ENCODE data around the gene EAF2. TPM values are rescaled to one million over a fixed set of nuclear protein-coding genes. Genes with fewer than 3 reads are reported as not detected.

Gene EAF2
- total RNA-seq: 1 to 10 TPM; 4.8 to 6.9 TPM
- polyA plus RNA-seq (ENCODE audit: insufficient read depth, low read depth, low replicate concordance): 14.5 TPM
- long read RNA-seq, donor 1, partial matches to known transcripts: 0 of 2 reads
- long read RNA-seq, donor 1, other reads (novel, unspliced or antisense): 0 of 2 reads
- long read RNA-seq, donor 2, partial matches to known transcripts: 0 of 2 reads
- long read RNA-seq, donor 2, other reads (novel, unspliced or antisense): 0 of 2 reads

DNA sequence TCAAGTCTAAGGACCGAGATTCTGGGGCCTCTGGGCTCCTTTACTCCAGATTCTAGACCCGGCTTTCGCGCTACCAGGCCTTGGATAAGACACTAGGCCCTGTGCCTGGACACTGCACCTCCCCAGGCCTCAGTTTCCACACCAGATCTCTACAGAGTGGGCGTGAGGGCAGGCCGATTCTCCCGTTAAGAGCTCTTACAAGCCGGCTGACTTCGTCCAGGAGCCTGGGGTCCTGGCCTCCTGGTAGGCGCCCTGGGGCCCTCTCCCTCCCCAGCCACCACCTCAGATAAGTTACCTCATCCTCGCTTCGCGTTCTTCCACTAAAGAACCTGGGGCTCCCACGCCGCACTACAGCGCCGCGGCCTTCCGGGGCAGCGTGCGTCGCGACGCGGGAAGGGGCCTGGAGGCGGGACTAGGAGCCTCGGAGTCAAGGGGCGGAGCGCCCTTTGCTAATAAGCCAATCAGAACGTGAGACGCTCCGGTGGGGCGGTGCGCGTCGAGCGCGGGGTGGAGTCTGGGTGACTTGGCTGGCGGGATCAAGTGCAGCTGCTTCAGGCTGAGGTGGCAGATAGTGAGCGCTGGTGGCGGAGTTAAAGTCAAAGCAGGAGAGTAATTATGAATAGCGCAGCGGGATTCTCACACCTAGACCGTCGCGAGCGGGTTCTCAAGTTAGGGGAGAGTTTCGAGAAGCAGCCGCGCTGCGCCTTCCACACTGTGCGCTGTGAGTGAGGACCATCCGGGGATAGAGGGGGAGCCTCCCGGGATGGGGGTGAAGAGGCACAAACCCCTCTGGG is at the start of gene EAF2, which contains the start of gene IQCB1:
Gene EAF2 (plus strand): TSS at position 539 of the 794 bp plus-strand sequence. CDS start 77 bp downstream, at position 616.
Gene IQCB1 (minus strand): TSS at position 390 of the 794 bp plus-strand sequence. CDS start 6,100 bp downstream, outside the sequence.
- 0 to 1% methylated on average over 7 to 51 of the region's 54 CpGs for WGBS, 2 donors
- intact Hi-C loops (cut with DNase I; ENCODE audit: low total_unique reads): no loop called here

DNA sequence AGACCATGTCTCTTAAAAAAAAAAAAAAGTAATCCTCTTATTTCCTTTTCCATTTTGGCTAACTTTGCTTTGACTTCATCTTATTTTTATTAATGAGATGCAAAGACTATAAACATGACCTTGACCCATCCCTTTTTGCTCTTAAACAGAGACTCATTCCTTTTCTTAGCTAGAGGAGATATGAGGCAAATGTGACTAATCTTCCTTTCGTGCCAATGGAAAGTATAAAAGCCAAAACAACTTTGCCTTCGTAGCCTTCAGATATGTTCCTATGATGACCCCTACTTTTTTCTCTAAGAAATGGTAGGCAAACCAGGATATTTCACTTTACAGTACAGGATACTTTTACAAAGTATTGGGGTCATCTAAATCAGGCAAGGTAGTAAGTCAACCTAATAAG is 48.5 kb upstream of the EAF2 start:
- no peak overlapping the region for H3K4me3 ChIP-seq
- H3K36me3 ChIP-seq (ENCODE audit: low read depth, missing control alignments): no peaks in the 10 kb centered on the region
- H3K9me3 ChIP-seq: no peaks in the 10 kb centered on the region
- DNase-seq: no peak
- H3K27me3 ChIP-seq: no peaks in the 10 kb centered on the region
- TF ChIP-seq, protein P1, sequence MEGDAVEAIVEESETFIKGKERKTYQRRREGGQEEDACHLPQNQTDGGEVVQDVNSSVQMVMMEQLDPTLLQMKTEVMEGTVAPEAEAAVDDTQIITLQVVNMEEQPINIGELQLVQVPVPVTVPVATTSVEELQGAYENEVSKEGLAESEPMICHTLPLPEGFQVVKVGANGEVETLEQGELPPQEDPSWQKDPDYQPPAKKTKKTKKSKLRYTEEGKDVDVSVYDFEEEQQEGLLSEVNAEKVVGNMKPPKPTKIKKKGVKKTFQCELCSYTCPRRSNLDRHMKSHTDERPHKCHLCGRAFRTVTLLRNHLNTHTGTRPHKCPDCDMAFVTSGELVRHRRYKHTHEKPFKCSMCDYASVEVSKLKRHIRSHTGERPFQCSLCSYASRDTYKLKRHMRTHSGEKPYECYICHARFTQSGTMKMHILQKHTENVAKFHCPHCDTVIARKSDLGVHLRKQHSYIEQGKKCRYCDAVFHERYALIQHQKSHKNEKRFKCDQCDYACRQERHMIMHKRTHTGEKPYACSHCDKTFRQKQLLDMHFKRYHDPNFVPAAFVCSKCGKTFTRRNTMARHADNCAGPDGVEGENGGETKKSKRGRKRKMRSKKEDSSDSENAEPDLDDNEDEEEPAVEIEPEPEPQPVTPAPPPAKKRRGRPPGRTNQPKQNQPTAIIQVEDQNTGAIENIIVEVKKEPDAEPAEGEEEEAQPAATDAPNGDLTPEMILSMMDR (IDR thresholded peaks at IDR 0.05): no peak
- TF ChIP-seq POLR2A (IDR thresholded peaks at IDR 0.05): no peak
- intact Hi-C loops (cut with DNase I; ENCODE audit: low total_unique reads): no loop called here
- no peak overlapping the region for H3K27ac ChIP-seq
- H3K4me1 ChIP-seq: no peaks in the 10 kb centered on the region
- 59 to 62% methylated on average over 2 of the region's 2 CpGs for WGBS, 2 donors

More for the DNA sequence above, at the start of gene EAF2, which contains the start of gene IQCB1:
- Histone ChIP-seq H3K36me3 (ENCODE audit: low read depth, missing control alignments) (no peaks in the 10 kb centered on the region), H3K9me3 (no peaks in the 10 kb centered on the region), H3K4me1 (peaks cover 4% of the 10 kb centered on the region), H3K27me3 (no peaks in the 10 kb centered on the region), H3K27ac (peak within 1 kb of the TSS; percentile 53 to 60), H3K4me3 (peak within 1 kb of the TSS; percentile 60 to 66)
- DNase-seq: peak; percentile 98
- TF ChIP-seq, protein P1 (IDR thresholded peaks at IDR 0.05): no peak
- peak; percentile 70 for TF ChIP-seq POLR2A (IDR thresholded peaks at IDR 0.05)

GRCh38 chr3:121793078-121793477 is 41.9 kb upstream of the EAF2 start:
- H3K4me3 ChIP-seq: no peak overlapping the region
- H3K9me3 ChIP-seq: no peaks in the 10 kb centered on the region
- H3K27ac ChIP-seq: no peak overlapping the region
- H3K27me3 ChIP-seq: no peaks in the 10 kb centered on the region
- no peak for DNase-seq
- H3K36me3 ChIP-seq (ENCODE audit: low read depth, missing control alignments): no peaks in the 10 kb centered on the region
- no peaks in the 10 kb centered on the region for H3K4me1 ChIP-seq
- 96 to 97% methylated on average over 3 of the region's 3 CpGs for WGBS, 2 donors
- TF ChIP-seq, protein P1 (IDR thresholded peaks at IDR 0.05): no peak
- TF ChIP-seq POLR2A (IDR thresholded peaks at IDR 0.05): no peak
- intact Hi-C loops (cut with DNase I; ENCODE audit: low total_unique reads): no loop called here

DNA sequence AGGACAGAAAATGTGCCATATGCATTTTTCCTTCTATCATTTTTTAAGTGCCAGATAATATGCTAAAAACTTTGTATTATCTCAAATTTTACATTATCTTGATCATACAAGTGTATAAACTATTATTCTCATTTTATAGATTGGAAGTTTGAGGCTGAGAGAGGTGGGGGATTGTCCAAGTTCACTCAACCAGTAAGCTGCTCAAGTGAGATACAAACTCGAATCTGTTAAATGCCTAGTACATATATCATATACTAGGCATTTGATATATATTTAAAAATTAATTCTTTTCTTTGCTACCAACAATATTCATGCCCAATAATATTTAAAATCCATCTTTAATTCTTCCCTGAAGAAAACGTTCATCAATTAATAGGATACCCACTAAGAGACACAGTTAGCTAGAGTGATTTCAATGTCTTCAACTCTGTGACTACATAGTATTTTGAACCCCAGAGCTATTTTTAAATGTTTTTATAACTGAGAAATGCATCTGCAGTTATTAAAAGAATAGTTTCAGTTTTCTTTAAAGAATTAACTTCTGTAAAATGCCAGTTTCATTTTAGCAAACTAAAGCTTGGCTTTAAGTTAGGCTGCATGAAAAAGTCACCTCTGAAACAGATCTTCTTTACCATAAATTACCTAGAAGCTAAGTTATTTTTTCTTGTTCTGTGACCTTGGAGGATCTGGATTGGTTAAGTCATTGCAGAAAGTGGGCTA is 40.6 kb upstream of the EAF2 start:
- Histone ChIP-seq H3K9me3 (no peaks in the 10 kb centered on the region), H3K4me3 (no peak overlapping the region), H3K4me1 (no peaks in the 10 kb centered on the region), H3K36me3 (ENCODE audit: low read depth, missing control alignments) (no peaks in the 10 kb centered on the region), H3K27ac (no peak overlapping the region), H3K27me3 (no peaks in the 10 kb centered on the region)
- intact Hi-C loops (cut with DNase I; ENCODE audit: low total_unique reads): no loop called here
- 84 to 89% methylated on average over 2 of the region's 2 CpGs for WGBS, 2 donors
- TF ChIP-seq, protein P1 (IDR thresholded peaks at IDR 0.05): no peak
- no peak for TF ChIP-seq POLR2A (IDR thresholded peaks at IDR 0.05)
- no peak for DNase-seq
